ENCODE data around the gene VSX1.

Gene VSX1

DNA sequence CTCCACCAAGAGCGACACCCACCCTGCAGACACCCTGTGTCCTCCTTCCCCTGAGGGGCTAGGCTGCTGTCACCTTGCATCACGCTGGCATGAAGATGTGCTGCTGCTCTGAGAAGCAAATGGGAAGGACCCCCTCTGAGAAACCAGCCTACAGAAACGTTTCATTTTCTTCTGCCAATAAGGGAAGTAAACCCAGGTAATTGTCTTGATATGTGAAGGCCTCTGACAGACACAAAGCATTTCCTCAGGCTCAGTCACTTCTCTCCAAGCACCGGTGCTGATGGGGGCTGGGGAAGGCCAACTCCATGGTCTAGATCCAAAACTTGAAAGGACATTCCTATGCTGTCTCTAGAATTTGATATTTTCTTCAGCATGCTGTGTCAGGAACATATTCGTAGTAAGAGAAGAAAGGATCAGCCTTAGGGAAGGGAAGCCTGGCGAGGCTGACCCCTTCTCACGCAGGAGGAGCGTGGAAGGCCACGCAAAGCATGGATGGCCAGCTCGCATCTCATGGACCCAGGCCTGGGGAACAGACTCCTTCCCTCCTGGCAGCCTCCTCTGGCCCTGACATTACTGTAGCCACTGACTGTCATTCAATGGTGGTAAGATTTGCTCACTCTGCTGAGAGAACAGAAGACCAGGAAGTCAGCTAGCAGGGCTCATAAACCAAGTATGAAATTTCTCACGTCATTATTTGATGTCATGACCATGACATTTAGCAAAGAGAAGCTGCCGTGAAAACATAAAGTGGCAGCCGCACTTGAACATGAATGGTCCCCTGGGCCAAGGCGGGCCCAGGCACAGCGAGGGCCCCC, 44.4 kb downstream of the VSX1 start:
- no peak for ATAC-seq
- TF ChIP-seq, protein P1, sequence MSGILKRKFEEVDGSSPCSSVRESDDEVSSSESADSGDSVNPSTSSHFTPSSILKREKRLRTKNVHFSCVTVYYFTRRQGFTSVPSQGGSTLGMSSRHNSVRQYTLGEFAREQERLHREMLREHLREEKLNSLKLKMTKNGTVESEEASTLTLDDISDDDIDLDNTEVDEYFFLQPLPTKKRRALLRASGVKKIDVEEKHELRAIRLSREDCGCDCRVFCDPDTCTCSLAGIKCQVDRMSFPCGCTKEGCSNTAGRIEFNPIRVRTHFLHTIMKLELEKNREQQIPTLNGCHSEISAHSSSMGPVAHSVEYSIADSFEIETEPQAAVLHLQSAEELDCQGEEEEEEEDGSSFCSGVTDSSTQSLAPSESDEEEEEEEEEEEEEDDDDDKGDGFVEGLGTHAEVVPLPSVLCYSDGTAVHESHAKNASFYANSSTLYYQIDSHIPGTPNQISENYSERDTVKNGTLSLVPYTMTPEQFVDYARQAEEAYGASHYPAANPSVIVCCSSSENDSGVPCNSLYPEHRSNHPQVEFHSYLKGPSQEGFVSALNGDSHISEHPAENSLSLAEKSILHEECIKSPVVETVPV (CRISPR knock-in tag; IDR thresholded peaks at IDR 0.05): no peak

DNA sequence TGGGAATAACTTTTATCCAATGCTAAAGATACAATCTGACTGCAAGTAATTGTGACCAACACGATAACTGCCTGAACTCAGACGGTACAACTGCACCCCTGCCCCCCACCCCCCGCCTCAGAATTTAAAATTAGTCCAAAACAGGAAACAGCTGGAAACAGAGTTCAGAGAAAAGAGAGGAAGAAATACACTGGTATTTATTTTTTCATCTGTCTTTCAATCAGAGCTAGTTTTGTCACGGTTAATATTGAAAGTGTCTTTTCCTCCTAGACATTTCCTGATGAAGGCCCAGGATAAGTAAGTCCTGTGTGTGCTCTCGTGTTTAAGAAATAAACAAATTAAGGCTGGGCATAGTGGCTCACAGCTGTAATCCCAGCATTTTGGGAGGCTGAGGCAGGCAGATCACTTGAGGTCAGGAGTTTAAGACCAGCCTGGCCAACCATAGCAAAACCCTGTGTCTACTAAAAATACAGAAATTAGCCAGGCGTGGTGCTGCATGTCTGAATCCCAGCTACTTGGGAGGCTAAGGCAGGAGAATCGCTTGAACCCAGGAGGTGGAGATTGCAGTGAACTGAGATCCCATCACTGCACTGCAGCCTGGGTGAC, 45.5 kb downstream of the VSX1 start:
- no peak for ATAC-seq
- TF ChIP-seq TOX (CRISPR knock-in tag; IDR thresholded peaks at IDR 0.05; ENCODE audit: borderline replicate concordance) (no peak), ZNF565 (CRISPR knock-in tag; conservative IDR thresholded peaks at IDR 0.05; ENCODE audit: low read depth) (no peak), BACH2 (CRISPR knock-in tag; IDR thresholded peaks at IDR 0.05; ENCODE audit: borderline replicate concordance) (no peak), OSR1 (CRISPR knock-in tag; IDR thresholded peaks at IDR 0.05) (no peak), PATZ1 (CRISPR knock-in tag; IDR thresholded peaks at IDR 0.05; ENCODE audit: borderline replicate concordance) (no peak), ARNTL (CRISPR knock-in tag; IDR thresholded peaks at IDR 0.05; ENCODE audit: borderline replicate concordance, low read depth) (no peak), ESRRG (CRISPR knock-in tag; IDR thresholded peaks at IDR 0.05) (no peak), GLIS3 (CRISPR knock-in tag; IDR thresholded peaks at IDR 0.05) (no peak), ZNF70 (CRISPR knock-in tag; IDR thresholded peaks at IDR 0.05) (no peak), ZNF8 (CRISPR knock-in tag; IDR thresholded peaks at IDR 0.05) (no peak), ZFP3 (CRISPR knock-in tag; IDR thresholded peaks at IDR 0.05) (no peak), ZFP30 (CRISPR knock-in tag; IDR thresholded peaks at IDR 0.05) (no peak), CSDC2 (CRISPR knock-in tag; IDR thresholded peaks at IDR 0.05) (no peak), RARB (CRISPR knock-in tag; IDR thresholded peaks at IDR 0.05) (no peak), TCF4 (CRISPR knock-in tag; IDR thresholded peaks at IDR 0.05; ENCODE audit: borderline replicate concordance) (no peak)
- TF ChIP-seq, protein P2, sequence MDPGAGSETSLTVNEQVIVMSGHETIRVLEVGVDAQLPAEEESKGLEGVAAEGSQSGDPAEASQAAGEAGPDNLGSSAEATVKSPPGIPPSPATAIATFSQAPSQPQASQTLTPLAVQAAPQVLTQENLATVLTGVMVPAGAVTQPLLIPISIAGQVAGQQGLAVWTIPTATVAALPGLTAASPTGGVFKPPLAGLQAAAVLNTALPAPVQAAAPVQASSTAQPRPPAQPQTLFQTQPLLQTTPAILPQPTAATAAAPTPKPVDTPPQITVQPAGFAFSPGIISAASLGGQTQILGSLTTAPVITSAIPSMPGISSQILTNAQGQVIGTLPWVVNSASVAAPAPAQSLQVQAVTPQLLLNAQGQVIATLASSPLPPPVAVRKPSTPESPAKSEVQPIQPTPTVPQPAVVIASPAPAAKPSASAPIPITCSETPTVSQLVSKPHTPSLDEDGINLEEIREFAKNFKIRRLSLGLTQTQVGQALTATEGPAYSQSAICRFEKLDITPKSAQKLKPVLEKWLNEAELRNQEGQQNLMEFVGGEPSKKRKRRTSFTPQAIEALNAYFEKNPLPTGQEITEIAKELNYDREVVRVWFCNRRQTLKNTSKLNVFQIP (CRISPR knock-in tag; IDR thresholded peaks at IDR 0.05; ENCODE audit: borderline replicate concordance, low read depth): no peak
- TF ChIP-seq, protein P3, sequence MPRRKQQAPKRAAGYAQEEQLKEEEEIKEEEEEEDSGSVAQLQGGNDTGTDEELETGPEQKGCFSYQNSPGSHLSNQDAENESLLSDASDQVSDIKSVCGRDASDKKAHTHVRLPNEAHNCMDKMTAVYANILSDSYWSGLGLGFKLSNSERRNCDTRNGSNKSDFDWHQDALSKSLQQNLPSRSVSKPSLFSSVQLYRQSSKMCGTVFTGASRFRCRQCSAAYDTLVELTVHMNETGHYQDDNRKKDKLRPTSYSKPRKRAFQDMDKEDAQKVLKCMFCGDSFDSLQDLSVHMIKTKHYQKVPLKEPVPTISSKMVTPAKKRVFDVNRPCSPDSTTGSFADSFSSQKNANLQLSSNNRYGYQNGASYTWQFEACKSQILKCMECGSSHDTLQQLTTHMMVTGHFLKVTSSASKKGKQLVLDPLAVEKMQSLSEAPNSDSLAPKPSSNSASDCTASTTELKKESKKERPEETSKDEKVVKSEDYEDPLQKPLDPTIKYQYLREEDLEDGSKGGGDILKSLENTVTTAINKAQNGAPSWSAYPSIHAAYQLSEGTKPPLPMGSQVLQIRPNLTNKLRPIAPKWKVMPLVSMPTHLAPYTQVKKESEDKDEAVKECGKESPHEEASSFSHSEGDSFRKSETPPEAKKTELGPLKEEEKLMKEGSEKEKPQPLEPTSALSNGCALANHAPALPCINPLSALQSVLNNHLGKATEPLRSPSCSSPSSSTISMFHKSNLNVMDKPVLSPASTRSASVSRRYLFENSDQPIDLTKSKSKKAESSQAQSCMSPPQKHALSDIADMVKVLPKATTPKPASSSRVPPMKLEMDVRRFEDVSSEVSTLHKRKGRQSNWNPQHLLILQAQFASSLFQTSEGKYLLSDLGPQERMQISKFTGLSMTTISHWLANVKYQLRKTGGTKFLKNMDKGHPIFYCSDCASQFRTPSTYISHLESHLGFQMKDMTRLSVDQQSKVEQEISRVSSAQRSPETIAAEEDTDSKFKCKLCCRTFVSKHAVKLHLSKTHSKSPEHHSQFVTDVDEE (CRISPR knock-in tag; IDR thresholded peaks at IDR 0.05): no peak
- TF ChIP-seq, protein P1 (CRISPR knock-in tag; IDR thresholded peaks at IDR 0.05): no peak
- TF ChIP-seq, protein P4, sequence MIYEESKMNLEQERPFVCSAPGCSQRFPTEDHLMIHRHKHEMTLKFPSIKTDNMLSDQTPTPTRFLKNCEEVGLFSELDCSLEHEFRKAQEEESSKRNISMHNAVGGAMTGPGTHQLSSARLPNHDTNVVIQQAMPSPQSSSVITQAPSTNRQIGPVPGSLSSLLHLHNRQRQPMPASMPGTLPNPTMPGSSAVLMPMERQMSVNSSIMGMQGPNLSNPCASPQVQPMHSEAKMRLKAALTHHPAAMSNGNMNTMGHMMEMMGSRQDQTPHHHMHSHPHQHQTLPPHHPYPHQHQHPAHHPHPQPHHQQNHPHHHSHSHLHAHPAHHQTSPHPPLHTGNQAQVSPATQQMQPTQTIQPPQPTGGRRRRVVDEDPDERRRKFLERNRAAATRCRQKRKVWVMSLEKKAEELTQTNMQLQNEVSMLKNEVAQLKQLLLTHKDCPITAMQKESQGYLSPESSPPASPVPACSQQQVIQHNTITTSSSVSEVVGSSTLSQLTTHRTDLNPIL (CRISPR knock-in tag; IDR thresholded peaks at IDR 0.05; ENCODE audit: low read depth): no peak

All from SK-N-SH treated with all-trans-retinoic acid at 6 μM for 48 hours (cell line).